SK-N-SH (cell line): ENCODE data around the gene SPSB4. TPM values are rescaled to one million over a fixed set of nuclear protein-coding genes. Genes with fewer than 3 reads are reported as not detected.

Source experiments
- CTCF ChIA-PET: fragments of 300-600, 350-600 bp; formaldehyde crosslinking; extraction: SDS; loops from one replicate; lab custom pipeline; 2021; lab: Yijun Ruan, JAX
- POLR2A ChIA-PET: fragments of 350-600 bp; sonication (Branson Sonifier 250); formaldehyde crosslinking; extraction: SDS; loops from one replicate; lab custom pipeline; 2020; ENCODE audit warnings: antibody characterized with exemption, inconsistent platforms; lab: Yijun Ruan, JAX
- DNase-seq: peaks from one replicate; pipeline ENCODE4 v3.0.0; 2012
- H2AFZ ChIP-seq: fragments of 200-600 bp; sonication (generic); 2 replicates; pipeline ENCODE4 v1.8.1; 2016; ENCODE audit warnings: antibody characterized with exemption, mild to moderate bottlenecking, low read depth
- H3F3A ChIP-seq: fragments of 200-600 bp; sonication (generic); replicated peaks from 2 replicates; pipeline ENCODE3; 2016; ENCODE audit warnings: antibody characterized with exemption, mild to moderate bottlenecking; ENCODE audit not compliant: insufficient read depth
- H3K27ac ChIP-seq, 2 experiments: fragments of 200-500 bp in 1 of 2; fragments of 200-600 bp in 1 of 2; sonication (Bioruptor generic) in 1 of 2; sonication (generic), shearing (Covaris generic) in 1 of 2; 2 replicates each; pipeline versions ENCODE4 v1.5.1 to v1.6.1; 2014 to 2016; ENCODE audit warnings: low read depth in 2 of 2, inconsistent platforms in 1 of 2, low read length in 1 of 2, mild to moderate bottlenecking in 1 of 2, mixed read lengths in 1 of 2
- H3K27me3 ChIP-seq: fragments of 200-600 bp; sonication (generic), shearing (Covaris generic); 2 replicates; pipeline ENCODE4 v1.6.1; 2016; ENCODE audit warnings: mixed run types; ENCODE audit not compliant: insufficient read depth
- H3K36me3 ChIP-seq, 2 experiments: fragments of 200-500 bp in 1 of 2; fragments of 200-600 bp in 1 of 2; sonication (Bioruptor generic) in 1 of 2; sonication (generic) in 1 of 2; replicated peaks in 1 of 2; 2 replicates each; pipeline versions ENCODE3 to v1.5.1; 2014 to 2016; ENCODE audit warnings: low read length in 1 of 2, mild to moderate bottlenecking in 1 of 2; ENCODE audit not compliant: insufficient read depth in 2 of 2, control insufficient read depth in 1 of 2
- H3K4me1 ChIP-seq, 2 experiments: fragments of 200-500 bp in 1 of 2; fragments of 200-600 bp in 1 of 2; sonication (Bioruptor generic) in 1 of 2; sonication (generic), shearing (Covaris generic) in 1 of 2; 2 replicates each; pipeline versions ENCODE4 v1.5.1 to v1.6.1; 2014 to 2016; ENCODE audit warnings: low read depth in 1 of 2, low read length in 1 of 2, mixed run types in 1 of 2; ENCODE audit not compliant: insufficient read depth in 2 of 2, control insufficient read depth in 1 of 2
- H3K4me2 ChIP-seq: fragments of 200-600 bp; sonication (generic), shearing (Covaris generic); 2 replicates; pipeline ENCODE4 v1.6.1; 2017; ENCODE audit warnings: mixed run types
- H3K4me3 ChIP-seq, 2 experiments: fragments of 200-500 bp in 1 of 2; fragments of 200-600 bp in 1 of 2; sonication (Bioruptor generic) in 1 of 2; sonication (generic), shearing (Covaris generic) in 1 of 2; 2 replicates each; pipeline versions ENCODE4 v1.5.1 to v1.8.1; 2014 to 2016; ENCODE audit warnings: low read depth in 2 of 2, inconsistent platforms in 1 of 2, low read length in 1 of 2, mild to moderate bottlenecking in 1 of 2, mixed read lengths in 1 of 2, moderate library complexity in 1 of 2
- H3K79me2 ChIP-seq: fragments of 200-600 bp; sonication (generic); 2 replicates; pipeline ENCODE4 v1.8.1; 2017; ENCODE audit warnings: mild to moderate bottlenecking; ENCODE audit not compliant: insufficient read depth
- H3K9ac ChIP-seq: fragments of 200-600 bp; sonication (generic); 2 replicates; pipeline ENCODE4 v1.6.1; 2017; ENCODE audit warnings: mixed run types
- H3K9me2 ChIP-seq: fragments of 200-600 bp; sonication (generic); 2 replicates; pipeline ENCODE4 v1.6.1; 2017; ENCODE audit warnings: mixed run types
- H3K9me3 ChIP-seq: fragments of 200-600 bp; sonication (generic); 2 replicates; pipeline ENCODE4 v1.6.1; 2017; ENCODE audit warnings: mixed run types, mild to moderate bottlenecking, moderate library complexity
- H4K20me1 ChIP-seq: fragments of 200-600 bp; sonication (generic); 2 replicates; pipeline ENCODE4 v1.6.1; 2017; ENCODE audit warnings: mild to moderate bottlenecking, mixed run types; ENCODE audit not compliant: insufficient read depth
- CTCF ChIP-seq: fragments of 200-600 bp; sonication (generic); IDR thresholded peaks from 2 replicates; pipeline ENCODE4 v1.6.1; 2017; ENCODE audit warnings: antibody characterized with exemption, mild to moderate bottlenecking, moderate library complexity
- ELF1 ChIP-seq: IDR thresholded peaks from 2 replicates; pipeline ENCODE4 v1.4.0; 2012
- EP300 ChIP-seq, 2 experiments: IDR thresholded peaks; 2 replicates each; pipeline versions ENCODE4 v1.4.0 to v1.6.1; 2012; ENCODE audit warnings: borderline replicate concordance in 1 of 2, low read depth in 1 of 2, low read length in 1 of 2
- GABPA ChIP-seq: IDR thresholded peaks from 2 replicates; pipeline ENCODE4 v1.4.0; 2012; ENCODE audit warnings: low read depth, mild to moderate bottlenecking
- JUND ChIP-seq: IDR thresholded peaks from 2 replicates; pipeline ENCODE4 v1.4.0; 2012
- MEF2A ChIP-seq: IDR thresholded peaks from 2 replicates; pipeline ENCODE4 v1.4.0; 2012; ENCODE audit warnings: low read depth, borderline replicate concordance
- MXI1 ChIP-seq: IDR thresholded peaks from 2 replicates; pipeline ENCODE4 v1.6.1; 2012; ENCODE audit warnings: mild to moderate bottlenecking, low read depth, low read length, improper control_type of control experiment
- NFIC ChIP-seq: IDR thresholded peaks from 2 replicates; pipeline ENCODE4 v1.4.0; 2012; ENCODE audit warnings: borderline replicate concordance
- RCOR1 ChIP-seq: fragments of 150-350 bp; IDR thresholded peaks from 2 replicates; pipeline ENCODE4 v1.6.1; 2017; ENCODE audit warnings: antibody characterized with exemption, low read length
- REST ChIP-seq: IDR thresholded peaks from 2 replicates; pipeline ENCODE4 v1.6.1; 2012; ENCODE audit warnings: mild to moderate bottlenecking, low read depth, low read length, moderate library complexity
- RFX5 ChIP-seq: IDR thresholded peaks from 2 replicates; pipeline ENCODE4 v1.6.1; 2012; ENCODE audit warnings: mild to moderate bottlenecking, improper control_type of control experiment, low read length
- RXRA ChIP-seq: IDR thresholded peaks from 2 replicates; pipeline ENCODE4 v1.4.0; 2012; ENCODE audit warnings: low read depth, mild to moderate bottlenecking, borderline replicate concordance
- SIN3A ChIP-seq: IDR thresholded peaks from 2 replicates; pipeline ENCODE4 v1.6.1; 2012; ENCODE audit warnings: low read depth, mild to moderate bottlenecking, low read length, moderate library complexity, borderline replicate concordance
- SMC3 ChIP-seq: IDR thresholded peaks from 2 replicates; pipeline ENCODE4 v1.6.1; 2012; ENCODE audit warnings: low read depth, low read length, improper control_type of control experiment
- TAF1 ChIP-seq: IDR thresholded peaks from 2 replicates; pipeline ENCODE4 v1.6.1; 2012; ENCODE audit warnings: low read depth, mild to moderate bottlenecking, low read length, moderate library complexity, borderline replicate concordance
- TEAD4 ChIP-seq: IDR thresholded peaks from 2 replicates; pipeline ENCODE4 v1.4.0; 2012; ENCODE audit warnings: mild to moderate bottlenecking, borderline replicate concordance; ENCODE audit not compliant: insufficient read depth
- YY1 ChIP-seq: IDR thresholded peaks from 2 replicates; pipeline ENCODE4 v1.4.0; 2012; ENCODE audit warnings: low read depth, mild to moderate bottlenecking
- ZBTB33 ChIP-seq: IDR thresholded peaks from 2 replicates; pipeline ENCODE4 v1.4.0; 2012; ENCODE audit warnings: low read depth, borderline replicate concordance
- WGBS: methylation state at CpG from one replicate; pipeline ENCODE4 v1.1.6; 2017; ENCODE audit warnings: low lambda C conversion rate; 5-methylcytosine and 5-hydroxymethylcytosine counted together
- polyA plus RNA-seq, 3 experiments: library from polyadenylated mRNA; depleted of rRNA; stranded (reverse); fragments of >200 nt; gene quantifications; 2 replicates each; pipeline ENCODE4 v1.2.3, GENCODE V29; 2012

The SPSB4 gene
- polyA plus RNA-seq, 1 of the 3 experiments (the other 2 are of a cell fraction) = 0.10 TPM

GRCh38 chr3:141152801-141153678 lies 101.9 kb downstream of the SPSB4 start:
- CTCF ChIA-PET = interaction anchor here (0.9 to 2.3 kb wide), 7 partner anchors 17 to 142 kb away, joined by 3 to 11 read pairs (median 3); no protein-coding TSS in a partner anchor
- no peaks in the 10 kb centered on the region for H4K20me1 ChIP-seq

GRCh38 chr3:141153679-141153966 lies 102.5 kb downstream of the SPSB4 start:
- DNase-seq = no peak
- POLR2A ChIA-PET = no interaction called here
- Histone ChIP-seq H3K9ac (no peak overlapping the region), H3K27ac (no peak overlapping the region), H3K79me2 (no peaks in the 10 kb centered on the region), H3K4me1 (peaks cover 0 to 11% of the 10 kb centered on the region in 2 experiments; a peak in 1 of 4 replicates), H3F3A (no peaks in the 10 kb centered on the region), H3K9me3 (no peaks in the 10 kb centered on the region), H3K27me3 (no peaks in the 10 kb centered on the region), H2AFZ (no peak overlapping the region), H4K20me1 (no peaks in the 10 kb centered on the region), H3K36me3 (no peaks in the 10 kb centered on the region), H3K4me2 (no peak overlapping the region), H3K4me3 (no peak overlapping the region), H3K9me2 (no peaks in the 10 kb centered on the region)
- 12% methylated on average over 1 of the region's 1 CpG for WGBS
- CTCF ChIA-PET = interaction anchor here (1.4 to 2.3 kb wide), 4 partner anchors 31 to 142 kb away, joined by 3 to 11 read pairs (median 6); no protein-coding TSS in a partner anchor
- TF ChIP-seq TEAD4 (no peak), RFX5 (no peak), GABPA (no peak), SIN3A (no peak), SMC3 (no peak), JUND (no peak), YY1 (no peak), REST (no peak), NFIC (no peak), RXRA (no peak), TAF1 (no peak), ZBTB33 (no peak), MEF2A (no peak), EP300 (IDR thresholded peaks at IDR 0.05; ENCODE audit: borderline replicate concordance in 1 of 2, low read depth in 1 of 2, low read length in 1 of 2) (no peak)

More at GRCh38 chr3:141152801-141153678, 101.9 kb downstream of the SPSB4 start:
- no peak overlapping the region for H3K9ac ChIP-seq
- no peak overlapping the region for H2AFZ ChIP-seq
- H3K9me3 ChIP-seq = no peaks in the 10 kb centered on the region
- peaks cover 0 to 11% of the 10 kb centered on the region in 2 experiments; a peak in 1 of 4 replicates for H3K4me1 ChIP-seq
- H3K4me2 ChIP-seq = no peak overlapping the region
- no peaks in the 10 kb centered on the region for H3K36me3 ChIP-seq
- no peak for DNase-seq
- POLR2A ChIA-PET = no interaction called here
- no peaks in the 10 kb centered on the region for H3K27me3 ChIP-seq
- H3K79me2 ChIP-seq = no peaks in the 10 kb centered on the region
- no peak overlapping the region for H3K27ac ChIP-seq
- H3K9me2 ChIP-seq = no peaks in the 10 kb centered on the region
- WGBS = 20% methylated on average over 7 of the region's 7 CpGs
- TF ChIP-seq CTCF = no peak
- no peak for TF ChIP-seq MXI1
- TF ChIP-seq MEF2A = no peak
- no peak for TF ChIP-seq ELF1
- TF ChIP-seq RCOR1 = no peak
- TF ChIP-seq, all 33 proteins: peak for 0
- Histone ChIP-seq H3F3A (no peaks in the 10 kb centered on the region), H3K4me3 (no peak overlapping the region)
